Measurements from ENCODE around the gene CADPS2.

GRCh38 chr7:122304319-122304975 lies 581.8 kb downstream of the CADPS2 start, which contains the start of gene FEZF1:
- TF ChIP-seq CTCF (IDR thresholded peaks at IDR 0.05) (no peak), ZFX (IDR thresholded peaks at IDR 0.05; ENCODE audit: borderline replicate concordance) (no peak)
